GM23338 (cell line): Measurements from ENCODE around the gene PTGIS. TPM values are rescaled to one million over a fixed set of nuclear protein-coding genes. Genes with fewer than 3 reads are reported as not detected.

Experiments
- ATAC-seq: fragments of 200-7000 bp; cut with Tn5 transposase; 3 replicates; pipeline ENCODE4 v1.9.1; 2020
- DNase-seq: peaks from one replicate; pipeline ENCODE4 v3.0.0-alpha.2; 2015; ENCODE audit warnings: low spot score
- H2AFZ ChIP-seq: fragments of 200-600 bp; sonication (generic); 2 replicates; pipeline ENCODE4 v1.8.0; 2016; ENCODE audit warnings: antibody characterized with exemption, mild to moderate bottlenecking, moderate library complexity
- H3F3A ChIP-seq: fragments of 200-600 bp; sonication (generic); replicated peaks from 2 replicates; pipeline ENCODE4 v1.8.0; 2017; ENCODE audit warnings: antibody characterized with exemption, mixed run types, low read depth
- H3K27ac ChIP-seq: fragments of 200-600 bp; sonication (generic); 2 replicates; pipeline ENCODE4 v1.6.1; 2016; ENCODE audit warnings: low read depth
- H3K27me3 ChIP-seq: fragments of 200-600 bp; sonication (generic); 2 replicates; pipeline ENCODE4 v1.8.0; 2016; ENCODE audit warnings: mild to moderate bottlenecking, mixed run types, moderate library complexity; ENCODE audit not compliant: insufficient read depth
- H3K36me3 ChIP-seq: fragments of 200-600 bp; sonication (generic); 2 replicates; pipeline ENCODE4 v1.8.0; 2016; ENCODE audit warnings: mild to moderate bottlenecking; ENCODE audit not compliant: insufficient read depth
- H3K4me1 ChIP-seq: fragments of 200-600 bp; sonication (generic); 2 replicates; pipeline ENCODE4 v1.8.0; 2016; ENCODE audit warnings: mild to moderate bottlenecking, moderate library complexity; ENCODE audit not compliant: insufficient read depth
- H3K4me2 ChIP-seq: fragments of 200-600 bp; sonication (generic); 2 replicates; pipeline ENCODE4 v1.7.1; 2017; ENCODE audit warnings: mixed run types
- H3K4me3 ChIP-seq: fragments of 200-600 bp; sonication (generic); 2 replicates; pipeline ENCODE4 v1.6.1; 2016; ENCODE audit warnings: mixed run types
- H3K79me2 ChIP-seq: fragments of 200-600 bp; sonication (generic); replicated peaks from 2 replicates; pipeline ENCODE4 v1.8.0; 2017; ENCODE audit warnings: mild to moderate bottlenecking; ENCODE audit not compliant: insufficient read depth
- H3K9me2 ChIP-seq: fragments of 200-600 bp; sonication (generic); 2 replicates; pipeline ENCODE4 v1.8.0; 2017; ENCODE audit not compliant: insufficient read depth
- H4K20me1 ChIP-seq: fragments of 200-600 bp; sonication (generic); replicated peaks from 2 replicates; pipeline ENCODE4 v1.8.0; 2017; ENCODE audit warnings: mild to moderate bottlenecking; ENCODE audit not compliant: insufficient read depth
- H3K27ac Mint-ChIP-seq: 2 replicates; pipeline ENCODE4 v1.8.0; 2020; ENCODE audit warnings: inconsistent platforms, mild to moderate bottlenecking, moderate library complexity, mixed read lengths
- H3K27me3 Mint-ChIP-seq: 3 replicates; pipeline ENCODE4 v1.8.0; 2022; ENCODE audit warnings: low read depth, mild to moderate bottlenecking, moderate library complexity, mixed read lengths, inconsistent platforms; ENCODE audit not compliant: insufficient read depth, poor library complexity
- H3K36me3 Mint-ChIP-seq: 3 replicates; pipeline ENCODE4 v1.8.0; 2021; ENCODE audit warnings: low read depth, mild to moderate bottlenecking, inconsistent platforms, moderate library complexity, mixed read lengths
- H3K4me1 Mint-ChIP-seq: 3 replicates; pipeline ENCODE4 v1.8.0; 2020; ENCODE audit warnings: mild to moderate bottlenecking, inconsistent platforms, mixed read lengths
- H3K4me3 Mint-ChIP-seq: 3 replicates; pipeline ENCODE4 v1.8.0; 2021; ENCODE audit warnings: moderate library complexity, mild to moderate bottlenecking, inconsistent platforms, mixed read lengths
- H3K9me3 Mint-ChIP-seq: 3 replicates; pipeline ENCODE4 v1.8.0; 2020; ENCODE audit warnings: moderate library complexity, mild to moderate bottlenecking, inconsistent platforms, mixed read lengths
- CREB1 ChIP-seq: fragments of 250-450 bp; sonication (Bioruptor Pico); IDR thresholded peaks from 2 replicates; pipeline ENCODE4 v1.5.0; 2020; ENCODE audit warnings: low read depth, mild to moderate bottlenecking, moderate library complexity
- ETS1 ChIP-seq: IDR thresholded peaks from 2 replicates; pipeline ENCODE4 v1.6.1; 2016; ENCODE audit warnings: antibody characterized with exemption
- EZH2 ChIP-seq: fragments of 200-600 bp; sonication (generic); IDR thresholded peaks from one replicate; pipeline ENCODE4 v1.8.0; 2017; ENCODE audit warnings: antibody characterized with exemption, mild to moderate bottlenecking, low read depth; ENCODE audit not compliant: unreplicated experiment
- EZH2phosphoT487 ChIP-seq: fragments of 200-600 bp; sonication (generic); IDR thresholded peaks from one replicate; pipeline ENCODE4 v1.8.1; 2018; ENCODE audit warnings: antibody characterized with exemption; ENCODE audit not compliant: unreplicated experiment
- NANOG ChIP-seq: IDR thresholded peaks from 2 replicates; pipeline ENCODE4 v1.6.1; 2016; ENCODE audit warnings: antibody characterized with exemption, borderline replicate concordance
- STAT1 ChIP-seq: IDR thresholded peaks from one replicate; pipeline ENCODE4 v1.6.1; 2016; ENCODE audit warnings: antibody characterized with exemption; ENCODE audit not compliant: unreplicated experiment
- ZNF331 ChIP-seq: fragments of 250-450 bp; sonication (Bioruptor Pico); IDR thresholded peaks from 2 replicates; pipeline ENCODE4 v1.5.0; 2020; ENCODE audit warnings: low read depth, mild to moderate bottlenecking, moderate library complexity
- polyA plus RNA-seq: library from polyadenylated mRNA; unstranded; fragments of >200 nt; fragmentation: Nextera tagmentation; extraction: Ambion mirVana; gene quantifications from 2 replicates; pipeline ENCODE4 v1.2.1, GENCODE V29; 2016
- total RNA-seq: library from RNA; depleted of rRNA; stranded (reverse); fragments of >200 nt; shearing (Covaris generic); gene quantifications from 2 replicates; pipeline ENCODE4 v1.2.3, GENCODE V29; 2014
- TF ChIP-seq, protein P1 (sequence below): IDR thresholded peaks from one replicate; pipeline ENCODE4 v1.6.1; 2018; ENCODE audit warnings: antibody characterized with exemption; ENCODE audit not compliant: unreplicated experiment
- TF ChIP-seq, protein P2 (sequence below), 2 experiments: fragments of 200-600 bp in 1 of 2; sonication (generic) in 1 of 2; conservative IDR thresholded peaks; 2 replicates each; pipeline versions ENCODE4 v1.5.1 to v1.6.1; 2016 to 2017; ENCODE audit warnings: antibody characterized with exemption in 2 of 2, low read depth in 2 of 2, mild to moderate bottlenecking in 2 of 2, moderate library complexity in 1 of 2

PTGIS gene
- total and polyA plus RNA-seq, 2 experiments from 2014 or later = 6.6 to 28.7 TPM

DNA sequence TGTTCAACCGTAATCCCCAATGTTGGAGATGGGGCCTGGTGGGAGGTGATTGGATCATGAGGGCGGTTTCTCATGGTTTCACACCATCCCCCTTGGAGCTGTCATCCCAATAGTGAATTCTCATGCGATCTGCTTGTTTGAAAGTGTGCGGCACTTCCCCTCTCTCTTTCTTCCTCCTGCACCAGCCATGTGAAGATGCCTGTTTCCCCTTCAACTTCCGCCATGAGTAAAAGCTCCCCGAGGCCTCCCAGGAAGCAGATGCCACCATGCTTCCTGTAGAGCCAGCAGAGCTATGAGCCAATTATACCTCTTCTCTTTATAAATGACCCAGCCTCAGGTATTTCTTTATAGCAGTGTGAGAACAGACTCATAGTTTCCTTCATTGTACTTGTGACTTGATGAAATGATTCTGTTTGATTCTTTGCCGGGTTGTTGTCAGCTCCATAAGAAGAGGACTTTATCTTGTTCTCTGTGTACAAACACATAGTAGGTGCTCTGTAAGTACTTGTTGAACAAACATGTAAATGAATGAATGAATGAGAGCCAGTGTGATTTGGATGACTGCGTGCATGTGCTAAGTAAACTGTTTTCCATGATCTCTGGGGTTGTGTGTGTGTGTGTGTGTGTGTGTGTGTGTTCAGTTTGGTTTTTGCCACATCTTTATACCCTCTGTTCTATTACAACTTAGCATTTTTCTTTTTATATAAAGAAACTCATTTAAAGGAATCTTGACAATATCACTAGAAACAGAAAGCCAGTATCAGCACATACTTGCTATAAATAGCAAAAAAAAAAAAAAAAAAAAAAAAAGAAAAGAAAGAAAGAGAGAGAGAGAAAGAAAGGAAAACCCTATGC lies 22.5 kb upstream of the PTGIS start:
- no peak overlapping the region for H3K27ac ChIP-seq
- H4K20me1 ChIP-seq = no peaks in the 10 kb centered on the region
- Mint-ChIP-seq H3K27me3 (peaks cover 2% of the 10 kb centered on the region), H3K36me3 (no peaks in the 10 kb centered on the region), H3K4me3 (no peak overlapping the region), H3K27ac (no peak overlapping the region), H3K9me3 (no peaks in the 10 kb centered on the region), H3K4me1 (peaks cover 5% of the 10 kb centered on the region)
- no peaks in the 10 kb centered on the region for H3K4me1 ChIP-seq
- H3K4me2 ChIP-seq = no peak overlapping the region
- no peak for TF ChIP-seq ZNF331 (CRISPR knock-in tag)
- TF ChIP-seq EZH2 = no peak
- TF ChIP-seq ETS1 = no peak
- no peak for TF ChIP-seq STAT1
- H3K9me2 ChIP-seq = no peaks in the 10 kb centered on the region
- H2AFZ ChIP-seq = peak overlapping the region; percentile 14; the same call in 1 of the 2 replicates
- H3K36me3 ChIP-seq = no peaks in the 10 kb centered on the region
- no peaks in the 10 kb centered on the region for H3F3A ChIP-seq
- H3K4me3 ChIP-seq = no peak overlapping the region
- H3K27me3 ChIP-seq = no peaks in the 10 kb centered on the region
- ATAC-seq (no peak), DNase-seq (no peak)
- H3K79me2 ChIP-seq = no peaks in the 10 kb centered on the region

DNA sequence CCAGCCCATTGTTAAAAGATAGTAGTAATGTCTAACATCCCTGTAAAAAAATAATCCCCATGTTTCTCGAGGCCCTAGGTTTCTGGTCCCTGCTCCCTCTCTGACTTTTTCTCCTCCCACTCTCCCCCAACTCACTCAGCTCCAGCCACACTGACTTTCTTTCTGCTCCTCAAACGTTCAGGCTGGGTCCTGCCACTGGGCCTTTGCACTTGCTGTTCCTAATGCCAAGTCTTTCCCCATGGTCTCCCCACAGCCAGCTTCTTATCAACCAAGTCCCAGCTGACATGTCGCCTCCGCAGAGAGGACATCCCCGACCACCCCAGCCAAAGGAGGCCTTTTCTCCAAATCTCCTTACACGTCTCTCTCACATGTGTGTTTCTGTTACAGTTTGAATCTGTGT lies 21.8 kb upstream of the PTGIS start:
- ATAC-seq = no peak
- H3K36me3 ChIP-seq = no peaks in the 10 kb centered on the region
- Mint-ChIP-seq H3K4me1 (peaks cover 5% of the 10 kb centered on the region), H3K9me3 (no peaks in the 10 kb centered on the region), H3K36me3 (no peaks in the 10 kb centered on the region), H3K4me3 (no peak overlapping the region), H3K27ac (no peak overlapping the region), H3K27me3 (peaks cover 2% of the 10 kb centered on the region)
- no peak overlapping the region; the same call in 1 of the 2 replicates for H2AFZ ChIP-seq
- H3K79me2 ChIP-seq = no peaks in the 10 kb centered on the region
- H3K4me3 ChIP-seq = no peak overlapping the region
- no peaks in the 10 kb centered on the region for H4K20me1 ChIP-seq
- no peak overlapping the region for H3K4me2 ChIP-seq
- DNase-seq = no peak
- no peaks in the 10 kb centered on the region for H3K4me1 ChIP-seq
- no peak overlapping the region for H3K27ac ChIP-seq
- H3K27me3 ChIP-seq = no peaks in the 10 kb centered on the region
- H3K9me2 ChIP-seq = no peaks in the 10 kb centered on the region
- no peaks in the 10 kb centered on the region for H3F3A ChIP-seq
- no peak for TF ChIP-seq NANOG
- TF ChIP-seq, protein P1, sequence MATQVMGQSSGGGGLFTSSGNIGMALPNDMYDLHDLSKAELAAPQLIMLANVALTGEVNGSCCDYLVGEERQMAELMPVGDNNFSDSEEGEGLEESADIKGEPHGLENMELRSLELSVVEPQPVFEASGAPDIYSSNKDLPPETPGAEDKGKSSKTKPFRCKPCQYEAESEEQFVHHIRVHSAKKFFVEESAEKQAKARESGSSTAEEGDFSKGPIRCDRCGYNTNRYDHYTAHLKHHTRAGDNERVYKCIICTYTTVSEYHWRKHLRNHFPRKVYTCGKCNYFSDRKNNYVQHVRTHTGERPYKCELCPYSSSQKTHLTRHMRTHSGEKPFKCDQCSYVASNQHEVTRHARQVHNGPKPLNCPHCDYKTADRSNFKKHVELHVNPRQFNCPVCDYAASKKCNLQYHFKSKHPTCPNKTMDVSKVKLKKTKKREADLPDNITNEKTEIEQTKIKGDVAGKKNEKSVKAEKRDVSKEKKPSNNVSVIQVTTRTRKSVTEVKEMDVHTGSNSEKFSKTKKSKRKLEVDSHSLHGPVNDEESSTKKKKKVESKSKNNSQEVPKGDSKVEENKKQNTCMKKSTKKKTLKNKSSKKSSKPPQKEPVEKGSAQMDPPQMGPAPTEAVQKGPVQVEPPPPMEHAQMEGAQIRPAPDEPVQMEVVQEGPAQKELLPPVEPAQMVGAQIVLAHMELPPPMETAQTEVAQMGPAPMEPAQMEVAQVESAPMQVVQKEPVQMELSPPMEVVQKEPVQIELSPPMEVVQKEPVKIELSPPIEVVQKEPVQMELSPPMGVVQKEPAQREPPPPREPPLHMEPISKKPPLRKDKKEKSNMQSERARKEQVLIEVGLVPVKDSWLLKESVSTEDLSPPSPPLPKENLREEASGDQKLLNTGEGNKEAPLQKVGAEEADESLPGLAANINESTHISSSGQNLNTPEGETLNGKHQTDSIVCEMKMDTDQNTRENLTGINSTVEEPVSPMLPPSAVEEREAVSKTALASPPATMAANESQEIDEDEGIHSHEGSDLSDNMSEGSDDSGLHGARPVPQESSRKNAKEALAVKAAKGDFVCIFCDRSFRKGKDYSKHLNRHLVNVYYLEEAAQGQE = no peak
- TF ChIP-seq ETS1 = no peak
- no peak for TF ChIP-seq EZH2
- TF ChIP-seq CREB1 (CRISPR knock-in tag) = no peak
- TF ChIP-seq, protein P2, sequence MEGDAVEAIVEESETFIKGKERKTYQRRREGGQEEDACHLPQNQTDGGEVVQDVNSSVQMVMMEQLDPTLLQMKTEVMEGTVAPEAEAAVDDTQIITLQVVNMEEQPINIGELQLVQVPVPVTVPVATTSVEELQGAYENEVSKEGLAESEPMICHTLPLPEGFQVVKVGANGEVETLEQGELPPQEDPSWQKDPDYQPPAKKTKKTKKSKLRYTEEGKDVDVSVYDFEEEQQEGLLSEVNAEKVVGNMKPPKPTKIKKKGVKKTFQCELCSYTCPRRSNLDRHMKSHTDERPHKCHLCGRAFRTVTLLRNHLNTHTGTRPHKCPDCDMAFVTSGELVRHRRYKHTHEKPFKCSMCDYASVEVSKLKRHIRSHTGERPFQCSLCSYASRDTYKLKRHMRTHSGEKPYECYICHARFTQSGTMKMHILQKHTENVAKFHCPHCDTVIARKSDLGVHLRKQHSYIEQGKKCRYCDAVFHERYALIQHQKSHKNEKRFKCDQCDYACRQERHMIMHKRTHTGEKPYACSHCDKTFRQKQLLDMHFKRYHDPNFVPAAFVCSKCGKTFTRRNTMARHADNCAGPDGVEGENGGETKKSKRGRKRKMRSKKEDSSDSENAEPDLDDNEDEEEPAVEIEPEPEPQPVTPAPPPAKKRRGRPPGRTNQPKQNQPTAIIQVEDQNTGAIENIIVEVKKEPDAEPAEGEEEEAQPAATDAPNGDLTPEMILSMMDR (conservative IDR thresholded peaks at IDR 0.05; ENCODE audit: low read depth in 2 of 2) = no peak
- TF ChIP-seq EZH2phosphoT487 = no peak
- no peak for TF ChIP-seq STAT1
